ENCODE data around the gene RAB11FIP4. TPM values are rescaled to one million over a fixed set of nuclear protein-coding genes. Genes with fewer than 3 reads are reported as not detected.

Gene RAB11FIP4
- total and polyA plus RNA-seq, 2 donors (not counting 3 experiments of a cell fraction or from before 2014, with no cell fraction given): 0.08 to 0.38 TPM

GRCh38 chr17:31515267-31515666, 123.8 kb downstream of the RAB11FIP4 start:
- ChIA-PET CTCF (interaction anchor here (1.2 to 3.4 kb wide), 4 partner anchors 10 to 328 kb away, joined by 3 to 20 read pairs (median 6); no protein-coding TSS in a partner anchor), POLR2A (no interaction called here)
- no peaks in the 10 kb centered on the region for H3K36me3 ChIP-seq (ENCODE audit: control insufficient read depth in 2 of 2, extremely low read depth in 1 of 2, insufficient read depth in 2 of 2, low read length in 2 of 2)
- no peak overlapping the region for H3K4me3 ChIP-seq (replicated peaks in 1 of 3; ENCODE audit: insufficient read depth in 1 of 3, low read depth in 1 of 3, low read length in 3 of 3)
- H4K20me1 ChIP-seq (replicated peaks; ENCODE audit: control insufficient read depth, extremely low read depth, insufficient read depth, low read length): no peaks in the 10 kb centered on the region
- no TSS peak for BruUV-seq (replicated peaks)
- H3K9me1 ChIP-seq (replicated peaks; ENCODE audit: control insufficient read depth, extremely low read depth, insufficient read depth, low read length): no peaks in the 10 kb centered on the region
- TF ChIP-seq CTCF (IDR thresholded peaks at IDR 0.05; ENCODE audit: extremely low read depth in 1 of 2, insufficient read depth in 1 of 2, low read depth in 1 of 2, low read length in 2 of 2) (no peak), FOS (IDR thresholded peaks at IDR 0.05; ENCODE audit: borderline replicate concordance, insufficient read depth, low read length) (no peak), MAX (IDR thresholded peaks at IDR 0.05; ENCODE audit: insufficient read depth, insufficient read length) (no peak), MYC (IDR thresholded peaks at IDR 0.05; ENCODE audit: low read depth, low read length) (no peak)
- no peak overlapping the region for H2AFZ ChIP-seq (ENCODE audit: low read depth, low read length)
- H3K79me2 ChIP-seq (ENCODE audit: control insufficient read depth, insufficient read depth, low read length): no peaks in the 10 kb centered on the region
- intact Hi-C loops (cut with micrococcal nuclease): no loop called here
- dilution Hi-C loops (cut with MboI; ENCODE audit: extremely low pct_ligation_motif_present, low sequenced_read_pairs): no loop called here
- DNase-seq (ENCODE audit: low read depth, low spot score) (no peak), FAIRE-seq (no peak)
- no peaks in the 10 kb centered on the region for H3K4me1 ChIP-seq (ENCODE audit: control insufficient read depth, extremely low read depth, insufficient read depth, low read length)
- H3K9me3 ChIP-seq (replicated peaks; ENCODE audit: control insufficient read depth, insufficient read depth, low read length): no peaks in the 10 kb centered on the region
- no peak overlapping the region for H3K9ac ChIP-seq (replicated peaks; ENCODE audit: extremely low read depth, insufficient read depth, low read length)
- no peak overlapping the region for H3K4me2 ChIP-seq (ENCODE audit: insufficient read depth, low read length)
- H3K27me3 ChIP-seq (ENCODE audit: control insufficient read depth in 2 of 2, insufficient read depth in 2 of 2, low read length in 2 of 2): no peaks in the 10 kb centered on the region
- no peak overlapping the region for H3K27ac ChIP-seq (ENCODE audit: insufficient read depth, low read depth, low read length)

- CTCF ChIA-PET: interaction anchor here (0.6 to 3.4 kb wide), 7 partner anchors 72 to 502 kb away, joined by 3 to 20 read pairs (median 3); no protein-coding TSS in a partner anchor
- DNase-seq (ENCODE audit: low read depth, low spot score): no peak
- TF ChIP-seq MAX (IDR thresholded peaks at IDR 0.05; ENCODE audit: insufficient read depth, insufficient read length): no peak
- peak in 1 of 2 donors; percentile 33 for TF ChIP-seq CTCF (IDR thresholded peaks at IDR 0.05; ENCODE audit: extremely low read depth in 1 of 2, insufficient read depth in 1 of 2, low read depth in 1 of 2, low read length in 2 of 2)
- H3K79me2 ChIP-seq (ENCODE audit: control insufficient read depth, insufficient read depth, low read length): no peaks in the 10 kb centered on the region
- no peaks in the 10 kb centered on the region for H3K9me1 ChIP-seq (replicated peaks; ENCODE audit: control insufficient read depth, extremely low read depth, insufficient read depth, low read length)
- H3K27ac ChIP-seq (ENCODE audit: insufficient read depth, low read depth, low read length): no peak overlapping the region
- H3K4me2 ChIP-seq (ENCODE audit: insufficient read depth, low read length): no peak overlapping the region
- H3K27me3 ChIP-seq (ENCODE audit: control insufficient read depth in 2 of 2, insufficient read depth in 2 of 2, low read length in 2 of 2): no peaks in the 10 kb centered on the region
- intact Hi-C loops (cut with micrococcal nuclease): no loop called here
- no peaks in the 10 kb centered on the region for H3K4me1 ChIP-seq (ENCODE audit: control insufficient read depth, extremely low read depth, insufficient read depth, low read length)
- BruUV-seq (replicated peaks): no TSS peak
- no peak for FAIRE-seq
- H3K9ac ChIP-seq (replicated peaks; ENCODE audit: extremely low read depth, insufficient read depth, low read length): no peak overlapping the region
- H3K9me3 ChIP-seq (replicated peaks; ENCODE audit: control insufficient read depth, insufficient read depth, low read length): no peaks in the 10 kb centered on the region
- H2AFZ ChIP-seq (ENCODE audit: low read depth, low read length): no peak overlapping the region
- no peaks in the 10 kb centered on the region for H4K20me1 ChIP-seq (replicated peaks; ENCODE audit: control insufficient read depth, extremely low read depth, insufficient read depth, low read length)
- POLR2A ChIA-PET: no interaction called here
- dilution Hi-C loops (cut with MboI; ENCODE audit: extremely low pct_ligation_motif_present, low sequenced_read_pairs): no loop called here
- H3K36me3 ChIP-seq (ENCODE audit: control insufficient read depth in 2 of 2, extremely low read depth in 1 of 2, insufficient read depth in 2 of 2, low read length in 2 of 2): no peaks in the 10 kb centered on the region
- H3K4me3 ChIP-seq (replicated peaks in 1 of 3; ENCODE audit: insufficient read depth in 1 of 3, low read depth in 1 of 3, low read length in 3 of 3): no peak overlapping the region
Observed at GRCh38 chr17:31517524-31517923, 126.0 kb downstream of the RAB11FIP4 start.
